Measurements from ENCODE around the gene ULK4. TPM values are rescaled to one million over a fixed set of nuclear protein-coding genes. Genes with fewer than 3 reads are reported as not detected.
A peak's percentile ranks its signal among the peaks of the same experiment; 100 is the strongest.

Gene ULK4
- total RNA-seq, 1 donor = 22.0 TPM

DNA sequence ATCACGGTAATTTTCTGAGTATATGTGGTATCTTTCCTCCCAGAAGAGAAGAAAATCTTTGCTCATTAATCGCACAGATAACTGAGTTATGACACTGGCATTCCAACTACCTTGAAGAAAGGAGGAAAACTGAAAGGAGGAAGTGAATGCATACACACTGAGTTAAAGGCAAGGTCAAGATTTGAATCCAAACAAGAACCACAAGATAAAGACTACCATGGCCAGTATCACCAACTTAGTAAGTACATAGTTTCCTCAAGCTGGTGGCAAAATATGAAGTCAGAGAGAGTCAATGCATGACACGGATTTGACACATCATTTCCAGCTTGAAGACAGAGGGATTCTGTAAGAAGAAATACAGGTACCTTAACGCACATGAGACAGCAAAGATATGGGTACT, 287.5 kb downstream of the ULK4 start:
- TF ChIP-seq CTCF (IDR thresholded peaks at IDR 0.05; ENCODE audit: insufficient read depth, low read depth, low read length) = no peak
- no peak for DNase-seq (ENCODE audit: low read depth)
- H3K4me3 ChIP-seq (ENCODE audit: low read depth, low read length) = no peak overlapping the region

GRCh38 chr3:41673650-41674049, 288.3 kb downstream of the ULK4 start:
- peak; percentile 68 for DNase-seq (ENCODE audit: low read depth)
- TF ChIP-seq CTCF (IDR thresholded peaks at IDR 0.05; ENCODE audit: insufficient read depth, low read depth, low read length) = no peak

GRCh38 chr3:41668379-41668778, 293.5 kb downstream of the ULK4 start:
- no peak overlapping the region for H3K4me3 ChIP-seq (ENCODE audit: low read depth, low read length)
- no peak for DNase-seq (ENCODE audit: low read depth)
- no peak for TF ChIP-seq CTCF (IDR thresholded peaks at IDR 0.05; ENCODE audit: insufficient read depth, low read depth, low read length)

More at GRCh38 chr3:41673650-41674049, 288.3 kb downstream of the ULK4 start:
- H3K4me3 ChIP-seq (ENCODE audit: low read depth, low read length) = no peak overlapping the region

DNA sequence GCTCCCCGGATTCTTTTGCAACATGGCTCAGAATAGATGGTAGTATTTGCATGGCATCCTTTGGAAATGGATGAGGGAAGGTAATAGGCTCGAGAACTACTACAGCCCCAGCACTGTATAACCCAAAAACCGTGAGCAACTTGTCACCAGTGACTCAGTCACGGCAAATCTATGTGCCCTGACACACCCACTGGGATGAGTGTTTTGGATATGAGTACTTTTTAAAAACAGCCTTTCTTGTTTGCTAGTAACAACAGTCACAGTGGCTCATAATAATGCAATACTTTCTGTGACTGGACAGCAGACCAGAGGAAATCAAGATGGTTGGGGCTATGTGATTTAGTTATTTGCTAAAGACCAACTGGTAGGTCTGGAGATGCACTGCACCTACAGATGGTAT, 299.6 kb downstream of the ULK4 start:
- DNase-seq (ENCODE audit: low read depth) = no peak

DNA sequence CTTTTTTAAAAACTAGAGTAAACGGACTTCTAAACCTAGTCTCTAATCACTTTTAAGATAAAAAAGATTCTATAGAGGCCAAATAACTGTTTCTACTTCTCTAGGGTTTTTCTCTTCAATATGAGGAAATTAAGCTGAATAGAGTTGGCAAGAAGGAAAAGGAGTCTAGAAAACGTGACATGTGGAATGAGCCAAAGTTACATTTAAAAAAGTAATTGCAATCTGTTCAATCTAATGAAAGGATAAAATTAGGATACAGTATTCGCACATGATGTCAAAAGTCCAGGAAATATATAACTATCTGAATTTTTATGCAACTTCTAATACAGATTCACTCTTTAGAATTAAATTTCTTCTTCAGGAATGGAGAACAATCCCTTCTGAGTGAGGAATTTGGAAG, 300.1 kb downstream of the ULK4 start:
- TF ChIP-seq CTCF (IDR thresholded peaks at IDR 0.05; ENCODE audit: insufficient read depth, low read depth, low read length) = no peak
- H3K4me3 ChIP-seq (ENCODE audit: low read depth, low read length) = no peak overlapping the region
- no peak for DNase-seq (ENCODE audit: low read depth)

More for the DNA sequence above, 299.6 kb downstream of the ULK4 start:
- TF ChIP-seq CTCF (IDR thresholded peaks at IDR 0.05; ENCODE audit: insufficient read depth, low read depth, low read length) = no peak
- H3K4me3 ChIP-seq (ENCODE audit: low read depth, low read length) = no peak overlapping the region

GRCh38 chr3:41660510-41660909, 301.4 kb downstream of the ULK4 start:
- DNase-seq (ENCODE audit: low read depth) = no peak
- TF ChIP-seq CTCF (IDR thresholded peaks at IDR 0.05; ENCODE audit: insufficient read depth, low read depth, low read length) = no peak
- no peak overlapping the region for H3K4me3 ChIP-seq (ENCODE audit: low read depth, low read length)

GRCh38 chr3:41653571-41654239, 308.2 kb downstream of the ULK4 start:
- H3K4me3 ChIP-seq (ENCODE audit: low read depth, low read length) = no peak overlapping the region
- DNase-seq (ENCODE audit: low read depth) = peak; percentile 80
- TF ChIP-seq CTCF (IDR thresholded peaks at IDR 0.05; ENCODE audit: insufficient read depth, low read depth, low read length) = no peak

All from fibroblast of villous mesenchyme (primary cell).